OCI-LY7 (cell line): Measurements from ENCODE around the gene IFI30. TPM values are rescaled to one million over a fixed set of nuclear protein-coding genes. Genes with fewer than 3 reads are reported as not detected.

Source experiments
- BruUV-seq: library from RNA; stranded (reverse); fragments of 400-500 nt; replicated peaks from 2 replicates; lab custom pipeline; 2021; lab: Mats Ljungman, UMichigan
- CTCF ChIA-PET: fragments of 300-600 bp; sonication (Branson Sonifier 250); formaldehyde crosslinking; loops from one replicate; lab custom pipeline; 2022; ENCODE audit warnings: antibody characterized with exemption; ENCODE audit not compliant: unreplicated experiment; lab: Charles Lee
- POLR2A ChIA-PET: fragments of 300-600 bp; sonication (Branson Sonifier 250); formaldehyde crosslinking; loops from one replicate; lab custom pipeline; 2022; ENCODE audit warnings: antibody characterized with exemption; lab: Charles Lee
- DNase-seq: peaks from one replicate; pipeline ENCODE4 v3.0.0-alpha.2; 2015; ENCODE audit warnings: low spot score
- H2AFZ ChIP-seq: fragments of 200-600 bp; sonication (generic), shearing (Covaris generic); 2 replicates; pipeline ENCODE4 v1.6.1; 2014; ENCODE audit warnings: mild to moderate bottlenecking, antibody characterized with exemption, low read length, moderate library complexity
- H3K27ac ChIP-seq: fragments of 200-600 bp; sonication (generic); 2 replicates; pipeline ENCODE4 v1.5.1; 2014; ENCODE audit warnings: mixed run types, low read depth, mild to moderate bottlenecking, moderate library complexity, low read length, inconsistent platforms; ENCODE audit not compliant: poor library complexity, severe bottlenecking
- H3K36me3 ChIP-seq: fragments of 200-600 bp; sonication (generic); 2 replicates; pipeline ENCODE4 v1.6.1; 2014; ENCODE audit warnings: mild to moderate bottlenecking, antibody characterized with exemption, low read length, moderate library complexity, mixed read lengths; ENCODE audit not compliant: insufficient read depth
- H3K4me1 ChIP-seq: fragments of 200-600 bp; sonication (generic); 2 replicates; pipeline ENCODE4 v1.5.1; 2014; ENCODE audit warnings: mild to moderate bottlenecking, low read length; ENCODE audit not compliant: insufficient read depth, poor library complexity, severe bottlenecking
- H3K4me2 ChIP-seq: fragments of 200-600 bp; sonication (generic); 2 replicates; pipeline ENCODE4 v1.6.1; 2014; ENCODE audit warnings: mild to moderate bottlenecking, low read length
- H3K4me3 ChIP-seq: fragments of 200-600 bp; sonication (generic); 2 replicates; pipeline ENCODE4 v1.5.1; 2014; ENCODE audit warnings: mild to moderate bottlenecking, low read depth, low read length; ENCODE audit not compliant: poor library complexity, severe bottlenecking
- H3K79me2 ChIP-seq: fragments of 200-600 bp; sonication (generic); 2 replicates; pipeline ENCODE4 v1.6.1; 2016; ENCODE audit warnings: low read depth, mild to moderate bottlenecking, low read length, moderate library complexity, mixed read lengths; ENCODE audit not compliant: insufficient read depth
- H3K9me2 ChIP-seq: fragments of 200-600 bp; sonication (generic); 2 replicates; pipeline ENCODE4 v1.6.1; 2016; ENCODE audit warnings: mild to moderate bottlenecking, low read length, mixed read lengths; ENCODE audit not compliant: insufficient read depth
- H3K9me3 ChIP-seq: fragments of 200-600 bp; sonication (generic); 2 replicates; pipeline ENCODE4 v1.6.1; 2014; ENCODE audit warnings: mild to moderate bottlenecking, mixed run types, low read length, mixed read lengths
- H4K20me1 ChIP-seq: fragments of 200-600 bp; sonication (generic); 2 replicates; pipeline ENCODE4 v1.6.1; 2014; ENCODE audit warnings: mild to moderate bottlenecking, antibody characterized with exemption, low read length, moderate library complexity, mixed read lengths; ENCODE audit not compliant: insufficient read depth
- CTCF ChIP-seq: fragments of 200-600 bp; sonication (generic); conservative IDR thresholded peaks from 2 replicates; pipeline ENCODE4 v1.5.1; 2014; ENCODE audit warnings: mild to moderate bottlenecking, antibody characterized with exemption, low read length, moderate library complexity, mixed read lengths
- EZH2phosphoT487 ChIP-seq: fragments of 200-600 bp; sonication (generic); IDR thresholded peaks from 2 replicates; pipeline ENCODE4 v1.6.1; 2018; ENCODE audit warnings: low read depth, borderline replicate concordance, mild to moderate bottlenecking, mixed run types, antibody characterized with exemption, low read length, moderate library complexity, mixed read lengths
- intact Hi-C: fragments of 100-400 bp; cut with micrococcal nuclease; formaldehyde crosslinking; loops from one replicate; pipeline ENCODE4 v1.10.0; 2022; ENCODE audit not compliant: unreplicated experiment
- total RNA-seq, 2 experiments: library from RNA; depleted of rRNA in 1 of 2; stranded (reverse); fragments of >200 nt in 1 of 2; shearing (Covaris generic) in 1 of 2; gene quantifications; 2 replicates each; pipeline ENCODE4 v1.2.3, GENCODE V29; 2014 to 2022

Gene IFI30
- total RNA-seq, 2 experiments from 2014 or later: 170 to 195 TPM

- TF ChIP-seq CTCF: peak; percentile 73
- TF ChIP-seq EZH2phosphoT487: no peak
- H3K4me1 ChIP-seq: peaks cover 26% of the 10 kb centered on the region
Measured at GRCh38 chr19:18202778-18203407, 29.3 kb downstream of the IFI30 start.

GRCh38 chr19:18203408-18203862 lies 29.8 kb downstream of the IFI30 start:
- Histone ChIP-seq H3K9me3 (no peaks in the 10 kb centered on the region), H3K4me2 (peak overlapping the region; percentile 78), H3K36me3 (peaks cover 40% of the 10 kb centered on the region), H3K27ac (peak overlapping the region; percentile 47), H4K20me1 (no peaks in the 10 kb centered on the region; the same call in 1 of the 2 replicates), H3K79me2 (peaks cover 32% of the 10 kb centered on the region), H3K9me2 (no peaks in the 10 kb centered on the region), H2AFZ (peak overlapping the region; percentile 30; the same call in 1 of the 2 replicates), H3K4me1 (peaks cover 29% of the 10 kb centered on the region), H3K4me3 (peak overlapping the region; percentile 80)
- intact Hi-C loops: no loop called here
- ChIA-PET CTCF (interaction anchor here (0.9 to 1.0 kb wide), 2 partner anchors 41 to 125 kb away, joined by 4 to 6 read pairs; no protein-coding TSS in a partner anchor), POLR2A (interaction anchor here (0.6 to 2.7 kb wide), 4 partner anchors 10 to 958 kb away, joined by 3 to 8 read pairs (median 4); partner anchors contain the start of gene MPV17L2)
- no peak for TF ChIP-seq CTCF
- TF ChIP-seq EZH2phosphoT487: no peak
- DNase-seq: peak; percentile 60
- no TSS peak for BruUV-seq

More at GRCh38 chr19:18202778-18203407, 29.3 kb downstream of the IFI30 start:
- peak overlapping the region; percentile 47 for H3K27ac ChIP-seq
- H4K20me1 ChIP-seq: no peaks in the 10 kb centered on the region; the same call in 1 of the 2 replicates
- ChIA-PET CTCF (interaction anchor here (1.0 kb wide), 1 partner anchor 126 kb away, joined by 6 read pairs; no protein-coding TSS in a partner anchor), POLR2A (interaction anchor here (0.6 kb wide), 1 partner anchor 959 kb away, joined by 3 read pairs; no protein-coding TSS in a partner anchor)
- H3K9me3 ChIP-seq: no peaks in the 10 kb centered on the region
- peaks cover 32% of the 10 kb centered on the region for H3K79me2 ChIP-seq
- H3K4me2 ChIP-seq: peak overlapping the region; percentile 78
- intact Hi-C loops: no loop called here
- DNase-seq: peak; percentile 70
- H3K4me3 ChIP-seq: peak overlapping the region; percentile 80
- no peaks in the 10 kb centered on the region for H3K9me2 ChIP-seq
- BruUV-seq: no TSS peak
- peak overlapping the region; percentile 30; the same call in 1 of the 2 replicates for H2AFZ ChIP-seq
- H3K36me3 ChIP-seq: peaks cover 45% of the 10 kb centered on the region
